Ascending aorta (tissue), 2 donors: ENCODE data around the gene RARB. TPM values are rescaled to one million over a fixed set of nuclear protein-coding genes. Genes with fewer than 3 reads are reported as not detected.

Source experiments
- DNase-seq, 2 donors: peaks; one replicate each; pipeline ENCODE4 v3.0.0-alpha.2; 2019; ENCODE audit warnings: low spot score in 2 of 2
- H3K27ac ChIP-seq, 2 donors: fragments of 200-600 bp; sonication (generic); one replicate each; pipeline ENCODE4 v1.5.1; 2016 to 2017; ENCODE audit warnings: mild to moderate bottlenecking in 1 of 2
- H3K27me3 ChIP-seq: fragments of 200-600 bp; sonication (generic); one replicate; pipeline ENCODE4 v1.5.1; 2017
- H3K36me3 ChIP-seq, 2 donors: fragments of 200-600 bp; sonication (generic); one replicate each; pipeline ENCODE4 v1.5.1; 2016
- H3K4me1 ChIP-seq, 2 donors: fragments of 200-600 bp; sonication (generic); one replicate each; pipeline ENCODE4 v1.5.1; 2016 to 2017; ENCODE audit warnings: mild to moderate bottlenecking in 1 of 2
- H3K4me3 ChIP-seq, 2 donors: fragments of 200-600 bp; sonication (generic); one replicate each; pipeline ENCODE4 v1.5.1; 2016 to 2017; ENCODE audit warnings: mild to moderate bottlenecking in 1 of 2
- H3K9me3 ChIP-seq, 2 donors: fragments of 200-600 bp; sonication (generic); one replicate each; pipeline ENCODE4 v1.5.1; 2016
- CTCF ChIP-seq, 3 experiments: fragments of 200-600 bp in 2 of 3; fragments of 450-650 bp in 1 of 3; sonication (generic) in 2 of 3; IDR thresholded peaks; one replicate each; pipeline ENCODE4 v1.5.1; 2016 to 2019; ENCODE audit warnings: antibody characterized with exemption in 3 of 3, mild to moderate bottlenecking in 1 of 3, moderate library complexity in 1 of 3
- intact Hi-C: fragments of 100-400 bp; cut with DNase I; formaldehyde crosslinking; loops from one replicate; pipeline ENCODE4 v1.15.1; 2023
- total RNA-seq: library from RNA; depleted of rRNA; stranded (reverse); fragments of >200 nt; gene quantifications from one replicate; pipeline ENCODE4 v1.1.0, GENCODE V29; 2016

Gene RARB
- total RNA-seq, 1 donor from 2014 or later, result 52.7 TPM

- intact Hi-C loops, result no loop called here
- no peak for TF ChIP-seq CTCF (IDR thresholded peaks at IDR 0.05)
- Histone ChIP-seq H3K4me1 (no peaks in the 10 kb centered on the region), H3K27ac (no peak overlapping the region), H3K36me3 (no peaks in the 10 kb centered on the region), H3K27me3 (no peaks in the 10 kb centered on the region), H3K9me3 (no peaks in the 10 kb centered on the region), H3K4me3 (no peak overlapping the region)
- no peak for DNase-seq
These were observed 10.9 kb downstream of the RARB start for GRCh38 chr3:25438791-25439555.

GRCh38 chr3:25441234-25441856 is 13.3 kb downstream of the RARB start:
- H3K4me3 ChIP-seq, result no peak overlapping the region
- H3K27me3 ChIP-seq, result no peaks in the 10 kb centered on the region
- H3K27ac ChIP-seq, result no peak overlapping the region
- intact Hi-C loops, result no loop called here
- H3K4me1 ChIP-seq, result no peaks in the 10 kb centered on the region
- no peaks in the 10 kb centered on the region for H3K9me3 ChIP-seq
- no peaks in the 10 kb centered on the region for H3K36me3 ChIP-seq
- no peak for DNase-seq
- TF ChIP-seq CTCF (IDR thresholded peaks at IDR 0.05), result peak in 2 of 3 experiments; percentile 37

- Histone ChIP-seq H3K4me3 (no peak overlapping the region), H3K4me1 (no peaks in the 10 kb centered on the region), H3K27ac (no peak overlapping the region)
These were observed 14.4 kb downstream of the RARB start for GRCh38 chr3:25442486-25442885.

GRCh38 chr3:25444273-25444672 is 16.2 kb downstream of the RARB start:
- no peaks in the 10 kb centered on the region for H3K9me3 ChIP-seq
- no peak for TF ChIP-seq CTCF (IDR thresholded peaks at IDR 0.05)
- intact Hi-C loops, result no loop called here
- no peaks in the 10 kb centered on the region for H3K27me3 ChIP-seq
- H3K36me3 ChIP-seq, result no peaks in the 10 kb centered on the region
- no peak overlapping the region for H3K27ac ChIP-seq
- DNase-seq, result no peak
- no peak overlapping the region for H3K4me3 ChIP-seq
- H3K4me1 ChIP-seq, result peaks cover 0 to 4% of the 10 kb centered on the region in 2 donors

More at GRCh38 chr3:25442486-25442885, 14.4 kb downstream of the RARB start:
- TF ChIP-seq CTCF (IDR thresholded peaks at IDR 0.05), result no peak
- intact Hi-C loops, result no loop called here
- DNase-seq, result no peak
- Histone ChIP-seq H3K27me3 (no peaks in the 10 kb centered on the region), H3K9me3 (no peaks in the 10 kb centered on the region), H3K36me3 (no peaks in the 10 kb centered on the region)

- intact Hi-C loops, result no loop called here
- no peak for TF ChIP-seq CTCF (IDR thresholded peaks at IDR 0.05)
These were observed 17.7 kb downstream of the RARB start for GRCh38 chr3:25445731-25446130.

More at GRCh38 chr3:25445731-25446130, 17.7 kb downstream of the RARB start:
- no peaks in the 10 kb centered on the region for H3K9me3 ChIP-seq
- DNase-seq, result no peak
- peaks cover 0 to 4% of the 10 kb centered on the region in 2 donors for H3K4me1 ChIP-seq
- no peaks in the 10 kb centered on the region for H3K27me3 ChIP-seq
- no peaks in the 10 kb centered on the region for H3K36me3 ChIP-seq
- H3K4me3 ChIP-seq, result no peak overlapping the region
- H3K27ac ChIP-seq, result no peak overlapping the region
